ENCODE results near the gene C5orf15. TPM values are rescaled to one million over a fixed set of nuclear protein-coding genes. Genes with fewer than 3 reads are reported as not detected.
A peak's percentile ranks its signal among the peaks of the same experiment; 100 is the strongest.

The C5orf15 gene
- total and polyA plus RNA-seq, 8 donors, result 6.4 to 35.4 (median 10.7) TPM

DNA sequence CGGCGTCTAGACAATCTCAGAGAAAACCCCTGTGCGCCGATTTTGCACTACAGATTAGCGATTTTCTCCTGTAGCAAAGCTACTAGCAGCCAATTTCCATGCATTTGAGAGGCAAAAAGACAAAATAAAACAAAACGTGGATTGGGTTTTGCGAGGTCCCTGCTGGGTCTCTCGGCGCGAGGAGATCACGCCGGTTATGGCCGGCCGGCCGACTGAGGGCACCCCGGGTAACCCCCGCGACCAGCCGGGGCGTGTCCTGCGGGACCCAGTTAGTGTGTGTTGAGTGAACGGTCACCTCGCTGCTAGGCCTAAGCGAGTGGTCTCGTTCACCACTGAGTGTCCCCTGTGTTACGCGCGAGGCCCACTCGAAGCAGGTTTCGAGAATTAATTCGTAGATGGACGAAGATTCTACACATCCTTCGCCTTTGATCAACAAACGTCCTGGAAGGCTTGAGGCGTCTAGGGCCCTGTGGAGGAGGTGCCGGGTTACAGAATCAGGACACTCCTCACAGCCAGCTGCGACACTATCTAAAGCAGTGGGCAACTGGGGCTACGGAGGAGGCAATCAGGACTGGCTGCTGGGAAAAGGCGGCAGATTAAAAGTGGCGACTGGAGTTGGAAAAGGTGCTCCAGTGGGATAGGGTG lies 37.1 kb upstream of the C5orf15 start:
- peak overlapping the region; percentile 91 to 98 (median 95) for H3K27ac ChIP-seq
- H3K4me1 ChIP-seq, result peaks cover 5 to 25% (median 17%) of the 10 kb centered on the region in 3 donors
- DNase-seq, result peak in 2 of 6 donors; percentile 38 to 76
- ATAC-seq, result peak; percentile 9 to 46 (median 30)
- H3K27me3 ChIP-seq, result no peaks in the 10 kb centered on the region
- WGBS, 2 donors, result 12 to 13% methylated on average over 40 of the region's 40 CpGs
- intact Hi-C loops (cut with DNase I), result no loop called here
- peak overlapping the region; percentile 93 to 97 (median 95) for H3K4me3 ChIP-seq
- no peak for FAIRE-seq
- no peaks in the 10 kb centered on the region for H3K9me3 ChIP-seq
- H3K36me3 ChIP-seq, result no peaks in the 10 kb centered on the region
- TF ChIP-seq, protein P1, sequence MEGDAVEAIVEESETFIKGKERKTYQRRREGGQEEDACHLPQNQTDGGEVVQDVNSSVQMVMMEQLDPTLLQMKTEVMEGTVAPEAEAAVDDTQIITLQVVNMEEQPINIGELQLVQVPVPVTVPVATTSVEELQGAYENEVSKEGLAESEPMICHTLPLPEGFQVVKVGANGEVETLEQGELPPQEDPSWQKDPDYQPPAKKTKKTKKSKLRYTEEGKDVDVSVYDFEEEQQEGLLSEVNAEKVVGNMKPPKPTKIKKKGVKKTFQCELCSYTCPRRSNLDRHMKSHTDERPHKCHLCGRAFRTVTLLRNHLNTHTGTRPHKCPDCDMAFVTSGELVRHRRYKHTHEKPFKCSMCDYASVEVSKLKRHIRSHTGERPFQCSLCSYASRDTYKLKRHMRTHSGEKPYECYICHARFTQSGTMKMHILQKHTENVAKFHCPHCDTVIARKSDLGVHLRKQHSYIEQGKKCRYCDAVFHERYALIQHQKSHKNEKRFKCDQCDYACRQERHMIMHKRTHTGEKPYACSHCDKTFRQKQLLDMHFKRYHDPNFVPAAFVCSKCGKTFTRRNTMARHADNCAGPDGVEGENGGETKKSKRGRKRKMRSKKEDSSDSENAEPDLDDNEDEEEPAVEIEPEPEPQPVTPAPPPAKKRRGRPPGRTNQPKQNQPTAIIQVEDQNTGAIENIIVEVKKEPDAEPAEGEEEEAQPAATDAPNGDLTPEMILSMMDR (IDR thresholded peaks at IDR 0.05), result no peak

DNA sequence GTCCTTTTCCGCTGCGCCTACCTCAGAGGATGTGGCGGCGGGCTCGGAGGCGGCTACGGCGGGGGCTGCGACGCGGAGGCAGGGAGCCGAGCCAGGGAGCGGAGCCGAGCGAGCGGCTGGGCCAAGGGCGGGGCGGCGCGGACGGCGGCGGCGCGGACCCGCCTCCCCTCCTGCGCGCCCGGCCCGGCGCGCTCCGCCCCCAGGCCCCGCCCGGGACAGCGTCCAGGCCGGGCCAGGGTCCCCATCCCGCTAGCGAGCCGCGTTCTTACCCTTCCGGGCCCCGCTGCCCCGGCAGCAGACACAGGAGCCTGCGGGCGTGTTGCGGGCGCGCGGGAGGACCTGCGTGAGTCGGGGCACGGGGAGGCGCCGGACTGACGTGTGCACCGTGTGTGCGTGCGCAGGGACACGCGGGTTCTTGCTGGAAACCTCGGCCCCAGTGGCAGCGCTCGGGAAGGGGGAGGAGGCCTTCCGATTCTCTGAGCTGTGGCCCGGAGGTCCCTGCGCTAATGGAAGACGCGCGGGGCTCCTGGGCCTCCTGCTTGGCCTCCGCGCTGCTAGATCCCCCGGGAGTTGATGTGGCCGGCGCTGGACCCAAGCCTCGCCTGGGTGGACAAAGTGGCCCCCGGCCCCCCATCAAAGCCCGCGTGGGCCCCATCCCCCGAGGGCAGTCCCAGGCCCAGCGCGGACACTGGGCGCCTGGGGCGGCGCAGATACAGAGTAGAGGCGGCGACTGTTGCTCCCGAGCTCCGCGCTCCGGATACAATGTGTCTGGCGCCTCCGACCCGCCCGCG lies 36.4 kb upstream of the C5orf15 start, which contains the start of gene VDAC1:
VDAC1 (minus strand) TSS at position 350 of the 791 bp plus-strand sequence. CDS start 11,963 bp downstream, outside the sequence.
- DNase-seq (peak; percentile 71 to 91 (median 80)), ATAC-seq (peak; percentile 86 to 92 (median 90)), FAIRE-seq (no peak)
- Histone ChIP-seq H3K27ac (peak within 1 kb of the TSS; percentile 91 to 98 (median 95)), H3K9me3 (no peaks in the 10 kb centered on the region), H3K4me1 (peaks cover 5 to 32% (median 17%) of the 10 kb centered on the region in 3 donors), H3K36me3 (no peaks in the 10 kb centered on the region), H3K27me3 (no peaks in the 10 kb centered on the region), H3K4me3 (peak within 1 kb of the TSS; percentile 93 to 97 (median 95))
- intact Hi-C loops (cut with DNase I), result no loop called here
- TF ChIP-seq, protein P1 (IDR thresholded peaks at IDR 0.05), result no peak
- 1% methylated on average over 71 to 96 of the region's 96 CpGs for WGBS, 2 donors

DNA sequence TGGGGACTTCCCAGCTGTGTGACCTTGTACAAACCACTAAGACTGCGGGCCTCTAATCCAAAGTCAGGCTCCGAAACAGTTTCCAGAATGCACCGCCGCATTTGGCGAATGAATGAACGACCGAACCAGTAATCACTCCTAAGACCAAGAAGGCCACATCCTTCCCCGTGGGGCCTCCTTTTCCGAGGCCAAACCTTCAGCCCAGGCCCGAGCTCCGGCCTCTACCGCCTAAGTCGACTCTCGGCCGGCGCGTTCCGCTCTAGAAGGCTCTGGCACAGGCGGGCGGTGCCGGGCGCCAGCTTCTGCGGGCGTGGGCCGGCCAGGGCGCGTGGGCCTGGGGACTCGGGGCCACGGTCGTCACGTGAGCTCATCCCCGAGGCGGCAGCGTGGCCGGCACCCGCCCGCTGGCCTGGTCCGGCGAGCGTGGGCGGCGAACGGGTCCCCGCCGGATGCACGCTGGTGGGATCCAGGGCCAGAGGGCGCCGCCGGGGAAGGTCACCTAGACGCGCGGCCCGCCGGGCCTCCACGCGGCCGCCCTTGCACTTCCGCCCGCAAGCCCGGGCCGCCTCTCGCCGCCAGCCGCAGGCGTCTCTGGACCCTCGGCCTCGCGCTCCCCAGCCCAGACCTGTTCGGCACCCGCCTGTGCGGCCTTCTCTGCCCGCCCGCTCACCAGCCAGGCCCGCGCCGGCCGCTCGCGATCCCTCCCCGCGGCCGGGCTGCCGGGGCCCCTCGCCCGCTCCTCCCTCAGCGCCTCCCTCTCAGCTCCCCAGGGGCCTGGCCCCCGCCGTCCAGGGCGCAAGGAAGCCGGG lies 35.6 kb upstream of the C5orf15 start:
- no peaks in the 10 kb centered on the region for H3K9me3 ChIP-seq

DNA sequence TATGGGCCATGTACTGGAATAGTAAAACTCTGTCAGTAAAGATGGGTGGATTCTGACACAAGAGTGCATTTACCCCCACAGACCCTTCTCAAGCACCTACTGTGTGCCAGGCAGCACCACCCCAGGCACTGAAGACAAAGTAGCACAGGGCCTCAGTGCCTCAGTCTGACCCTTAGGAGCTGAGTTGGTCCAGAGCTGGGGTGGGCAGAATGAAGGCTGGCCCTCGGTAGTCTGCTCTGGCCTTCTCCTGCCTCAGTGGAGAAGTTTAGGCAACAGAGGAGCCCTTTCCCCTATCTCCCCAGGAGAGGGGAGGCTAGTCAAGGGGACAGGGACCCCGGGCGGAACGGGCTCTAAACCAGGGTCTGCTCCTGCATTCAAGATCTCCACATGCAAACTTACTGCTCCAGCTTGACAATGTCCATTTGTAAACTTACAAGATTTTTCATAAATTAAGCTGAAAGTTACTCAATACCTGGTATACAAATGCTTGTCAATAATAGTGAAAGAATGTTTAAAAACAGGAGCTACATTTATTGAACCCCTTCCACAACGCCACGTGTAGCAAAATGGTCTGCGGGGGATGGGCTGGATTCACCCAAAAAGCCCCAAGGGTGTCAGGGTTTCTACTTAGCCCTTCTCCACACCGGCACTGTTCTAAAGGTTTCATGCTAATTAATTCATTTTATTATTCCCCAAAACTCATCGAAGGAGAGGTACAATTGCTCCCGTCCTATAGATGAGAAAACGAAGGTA lies 34.8 kb upstream of the C5orf15 start:
- Histone ChIP-seq H3K4me1 (peaks cover 5 to 32% (median 17%) of the 10 kb centered on the region in 3 donors), H3K36me3 (no peaks in the 10 kb centered on the region), H3K4me3 (peak overlapping the region; percentile 93 to 97 (median 95)), H3K27me3 (no peaks in the 10 kb centered on the region), H3K27ac (peak overlapping the region in 3 of 4 donors; percentile 91 to 98 (median 96)), H3K9me3 (no peaks in the 10 kb centered on the region)
- TF ChIP-seq, protein P1 (IDR thresholded peaks at IDR 0.05), result no peak
- FAIRE-seq (no peak), ATAC-seq (no peak), DNase-seq (peak in 1 of 6 donors; percentile 26)
- WGBS, 2 donors, result 10 to 12% methylated on average over 11 of the region's 11 CpGs
- intact Hi-C loops (cut with DNase I), result no loop called here

More for the DNA sequence above, 35.6 kb upstream of the C5orf15 start:
- ATAC-seq, result peak; percentile 24 to 56 (median 36)
- TF ChIP-seq, protein P1 (IDR thresholded peaks at IDR 0.05), result no peak
- peak; percentile 41 to 83 (median 60) for DNase-seq
- Histone ChIP-seq H3K4me1 (peaks cover 5 to 32% (median 17%) of the 10 kb centered on the region in 3 donors), H3K27me3 (no peaks in the 10 kb centered on the region), H3K36me3 (no peaks in the 10 kb centered on the region), H3K4me3 (peak overlapping the region; percentile 93 to 97 (median 95)), H3K27ac (peak overlapping the region; percentile 91 to 98 (median 95))
- no peak for FAIRE-seq
- 0 to 1% methylated on average over 44 to 90 of the region's 90 CpGs for WGBS, 2 donors
- intact Hi-C loops (cut with DNase I), result no loop called here

Data from pancreas (tissue), 10 donors.